Esophagus mucosa (tissue), 1 donor: ENCODE measurements around the gene HNRNPUL2. TPM values are rescaled to one million over a fixed set of nuclear protein-coding genes. Genes with fewer than 3 reads are reported as not detected.
"Not testable (repeated sequence)": the region's sequence is repeated elsewhere in the genome, so short reads cannot be mapped to it uniquely, and the experiment has no call there.

Source experiments
- ATAC-seq: fragments of 200-7000 bp; cut with Tn5 transposase; one replicate; pipeline ENCODE4 v1.9.1; 2020
- total RNA-seq: library from RNA; stranded (reverse); gene quantifications from one replicate; pipeline ENCODE4 v1.2.4, GENCODE V29; 2023
- donor health status: DM: yes; HTN: yes; CAD: no.

The HNRNPUL2 gene
- total RNA-seq, 1 donor from 2014 or later, result 29.5 TPM

DNA sequence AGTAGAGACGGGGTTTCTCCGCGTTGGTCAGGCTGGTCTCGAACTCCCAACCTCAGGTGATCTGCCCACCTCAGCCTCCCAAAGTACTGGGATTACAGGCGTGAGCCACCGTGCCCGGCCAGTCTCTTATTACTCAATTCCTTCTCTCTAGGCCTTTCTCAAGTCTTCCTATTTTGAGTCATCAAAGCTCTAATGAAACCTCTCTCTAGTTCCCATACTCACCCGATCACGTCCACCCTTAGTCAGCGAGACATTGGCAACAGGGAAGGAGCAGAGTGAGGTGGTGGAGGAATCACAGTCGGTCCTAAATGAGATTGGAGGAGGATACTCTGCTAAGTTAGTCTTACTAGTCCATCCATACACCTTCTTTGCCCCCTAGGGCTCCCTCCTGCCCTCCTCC lies 25.0 kb downstream of the HNRNPUL2 start:
- peak; percentile 38 for ATAC-seq

- peak; percentile 69 for ATAC-seq
Observed at GRCh38 chr11:62694455-62695167, 32.6 kb downstream of the HNRNPUL2 start.

DNA sequence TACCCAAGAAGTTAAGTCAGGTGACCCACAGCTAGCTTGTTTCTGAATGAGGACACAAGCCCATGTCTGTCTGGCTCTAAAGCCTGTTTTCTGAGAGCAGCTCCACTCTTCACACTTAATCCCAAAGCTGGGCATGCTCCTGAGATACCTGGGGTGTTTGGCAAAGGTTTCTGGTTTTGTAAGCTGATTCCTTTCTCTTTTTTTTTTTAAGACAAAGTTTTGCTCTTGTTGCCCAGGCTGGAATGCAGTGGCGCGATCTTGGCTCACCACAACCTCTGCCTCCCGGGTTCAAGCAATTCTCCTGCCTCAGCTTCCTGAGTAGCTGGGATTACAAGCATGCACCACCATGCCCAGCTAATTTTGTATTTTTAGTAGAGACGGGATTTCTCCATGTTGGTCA lies 33.6 kb downstream of the HNRNPUL2 start:
- ATAC-seq, result not testable (repeated sequence)

DNA sequence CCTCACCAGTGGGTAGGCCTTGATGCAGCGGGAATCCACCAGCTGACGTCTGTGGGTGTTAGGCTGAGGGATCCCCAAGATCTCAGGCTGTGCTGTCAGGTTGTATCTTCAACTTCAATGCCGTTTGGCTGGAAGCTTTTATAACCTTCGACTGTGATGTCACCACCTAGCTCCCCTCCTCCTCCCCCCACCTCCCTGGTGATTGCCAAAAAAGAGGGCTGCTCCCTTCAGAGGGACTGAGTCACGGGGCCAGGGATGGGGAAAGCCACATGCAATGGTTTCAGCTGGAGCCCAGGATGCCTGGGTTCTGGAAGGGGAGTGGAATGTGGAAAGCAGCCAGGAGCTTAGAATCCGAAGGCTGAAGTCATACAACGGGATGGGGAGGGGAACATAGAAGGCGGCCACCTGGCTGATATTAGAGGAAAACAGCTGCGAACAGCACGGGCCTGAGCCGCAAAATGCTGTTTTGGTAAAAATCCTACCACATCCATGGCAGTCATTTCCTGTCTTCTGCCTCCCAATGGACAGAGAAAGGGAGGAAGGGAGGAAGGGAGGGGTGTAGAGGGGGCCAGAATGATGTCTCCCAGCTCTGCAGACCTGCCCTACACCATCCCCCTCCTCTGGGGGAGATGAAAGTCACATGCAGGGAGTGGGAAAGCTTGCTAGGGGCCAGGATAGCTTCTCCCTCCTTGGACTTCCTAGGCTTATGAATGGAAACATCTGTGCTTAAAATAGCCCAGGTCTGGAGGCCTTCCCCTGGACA lies 37.7 kb downstream of the HNRNPUL2 start, which contains the start of gene LRRN4CL:
TSS of gene LRRN4CL (minus strand) at position 110 of the 763 bp plus-strand sequence. CDS start 1,022 bp downstream, outside the sequence.
- peak; percentile 68 for ATAC-seq

DNA sequence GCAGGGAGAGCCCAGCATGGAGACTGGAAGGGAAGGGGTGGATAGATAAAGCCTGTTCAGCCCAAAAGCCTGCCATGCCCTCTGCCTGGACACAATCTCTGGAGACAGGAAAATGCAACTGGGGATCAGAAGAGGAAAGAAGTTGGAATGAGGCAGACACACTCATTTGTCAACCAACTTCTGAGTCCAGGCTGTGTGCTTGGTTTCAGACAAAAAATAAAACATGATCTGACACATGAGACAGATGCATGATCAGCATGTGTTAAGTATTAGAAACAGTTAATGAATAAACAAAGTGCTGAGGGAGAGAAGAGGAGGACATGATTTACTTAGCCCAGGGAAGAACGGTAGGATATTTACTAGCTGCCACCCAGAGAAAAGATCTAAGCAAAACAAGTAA lies 38.8 kb downstream of the HNRNPUL2 start:
- ATAC-seq, result no peak

- ATAC-seq, result peak; percentile 6
Observed at GRCh38 chr11:62687508-62688396, 39.5 kb downstream of the HNRNPUL2 start.

DNA sequence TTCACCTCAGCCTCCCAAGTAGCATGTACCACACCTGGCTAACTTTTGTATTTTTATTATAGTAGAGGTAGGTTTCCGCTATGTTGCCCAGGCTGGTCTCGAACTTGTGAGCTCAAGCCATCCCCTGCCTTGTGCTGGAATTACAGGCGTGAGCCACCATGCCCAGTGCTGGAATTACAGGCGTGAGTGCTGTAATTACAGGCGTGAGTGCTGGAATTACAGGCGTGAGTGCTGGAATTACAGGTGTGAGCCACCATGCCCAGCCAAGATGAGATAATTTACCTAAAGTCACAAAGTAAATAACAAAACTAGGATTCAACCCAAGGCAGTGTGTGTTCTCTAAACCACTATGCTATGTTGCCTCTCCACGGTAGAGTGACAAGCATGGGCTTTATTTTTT lies 44.7 kb downstream of the HNRNPUL2 start:
- ATAC-seq, result no peak

DNA sequence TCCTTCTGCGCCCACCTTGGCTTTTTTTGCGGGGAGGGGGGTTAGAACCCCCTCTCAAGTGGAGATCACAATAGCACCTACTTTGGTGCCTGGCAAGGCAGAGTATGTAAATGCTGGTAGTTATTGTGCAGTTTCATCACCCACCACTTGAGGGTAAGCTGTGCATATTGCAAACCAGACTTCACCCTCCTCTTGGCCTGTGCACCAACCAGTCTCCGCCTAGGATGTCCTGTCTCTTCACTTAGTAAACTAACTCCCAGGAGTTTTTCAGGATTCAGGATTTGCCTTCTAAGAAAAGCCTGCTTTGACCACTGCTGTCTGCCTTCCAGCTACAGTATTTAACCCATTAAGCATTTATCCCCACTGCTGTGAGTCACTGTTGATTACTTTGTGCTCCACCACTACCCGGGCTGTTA lies 46.4 kb downstream of the HNRNPUL2 start:
- ATAC-seq, result peak; percentile 77

- peak; percentile 84 for ATAC-seq
Observed at GRCh38 chr11:62678770-62679696, 48.2 kb downstream of the HNRNPUL2 start, which contains the start of gene UBXN1. Gene UBXN1 (minus strand): TSS chr11:62679073. CDS start chr11:62678923, 150 bp downstream.

DNA sequence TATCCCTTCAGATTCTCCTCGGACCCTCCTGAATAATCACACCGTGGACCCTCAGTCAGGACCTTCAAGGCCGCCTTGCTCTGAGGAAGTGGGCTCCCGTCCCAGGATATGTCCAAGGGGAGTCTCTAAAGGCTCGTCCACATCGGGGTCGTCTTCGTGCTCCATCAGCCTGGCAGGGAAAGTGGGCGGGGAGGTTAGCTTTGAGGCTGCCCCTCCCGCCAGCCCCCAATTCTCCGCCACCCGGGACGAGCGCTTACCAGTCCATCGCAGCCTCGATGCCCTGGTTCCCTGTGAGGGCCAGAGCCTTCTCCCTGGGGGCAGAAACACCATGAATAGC lies 48.9 kb downstream of the HNRNPUL2 start:
- no peak for ATAC-seq

GRCh38 chr11:62677714-62678113 lies 49.5 kb downstream of the HNRNPUL2 start:
- no peak for ATAC-seq

DNA sequence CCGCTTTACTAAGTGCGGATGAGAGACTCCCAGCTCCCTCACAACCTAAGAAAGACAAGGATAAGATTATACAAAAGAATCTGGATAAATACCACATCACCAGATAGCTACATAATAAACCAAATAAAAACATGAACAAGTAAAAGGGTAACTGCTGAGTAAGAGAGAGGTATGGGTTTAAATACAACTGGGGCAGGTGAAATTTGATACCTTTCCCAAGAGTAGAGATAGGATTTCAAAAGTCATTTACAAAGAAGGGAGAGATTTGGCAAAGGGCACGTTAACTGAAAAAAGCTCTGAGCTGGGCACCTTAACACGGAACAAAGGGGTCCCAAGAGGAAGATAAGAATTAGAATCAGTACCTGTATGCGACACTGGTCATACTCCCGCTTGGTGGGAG lies 50.1 kb downstream of the HNRNPUL2 start:
- no peak for ATAC-seq

- ATAC-seq, result no peak
Observed at GRCh38 chr11:62676698-62677097, 50.6 kb downstream of the HNRNPUL2 start.

GRCh38 chr11:62675415-62675814 lies 51.8 kb downstream of the HNRNPUL2 start:
- not testable (repeated sequence) for ATAC-seq

GRCh38 chr11:62673196-62673525 lies 54.1 kb downstream of the HNRNPUL2 start:
- peak; percentile 43 for ATAC-seq

DNA sequence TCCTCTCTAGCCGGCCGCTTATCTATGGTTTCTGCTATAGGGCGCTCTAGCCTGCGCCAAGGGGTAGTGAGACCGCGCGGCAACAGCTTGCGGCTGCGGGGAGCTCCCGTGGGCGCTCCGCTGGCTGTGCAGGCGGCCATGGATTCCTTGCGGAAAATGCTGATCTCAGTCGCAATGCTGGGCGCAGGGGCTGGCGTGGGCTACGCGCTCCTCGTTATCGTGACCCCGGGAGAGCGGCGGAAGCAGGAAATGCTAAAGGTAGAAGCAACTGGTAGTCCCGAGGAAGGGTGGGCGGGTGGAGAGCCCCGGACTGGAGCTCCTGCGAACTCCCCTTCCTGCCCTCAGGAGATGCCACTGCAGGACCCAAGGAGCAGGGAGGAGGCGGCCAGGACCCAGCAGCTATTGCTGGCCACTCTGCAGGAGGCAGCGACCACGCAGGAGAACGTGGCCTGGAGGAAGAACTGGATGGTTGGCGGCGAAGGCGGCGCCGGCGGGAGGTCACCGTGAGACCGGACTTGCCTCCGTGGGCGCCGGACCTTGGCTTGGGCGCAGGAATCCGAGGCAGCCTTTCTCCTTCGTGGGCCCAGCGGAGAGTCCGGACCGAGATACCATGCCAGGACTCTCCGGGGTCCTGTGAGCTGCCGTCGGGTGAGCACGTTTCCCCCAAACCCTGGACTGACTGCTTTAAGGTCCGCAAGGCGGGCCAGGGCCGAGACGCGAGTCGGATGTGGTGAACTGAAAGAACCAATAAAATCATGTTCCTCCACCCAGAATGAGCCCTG lies 55.5 kb downstream of the HNRNPUL2 start, which contains the start of the genes LBHD1 and UQCC3:
TSS of gene LBHD1 (minus strand) at position 660 of the 782 bp plus-strand sequence. CDS start 2,236 bp downstream, outside the sequence.
TSS of gene UQCC3 (plus strand) at position 66 of the 782 bp plus-strand sequence. CDS start at position 139, 73 bp downstream.
- peak; percentile 75 for ATAC-seq

GRCh38 chr11:62671236-62671607 lies 56.0 kb downstream of the HNRNPUL2 start:
- peak; percentile 32 for ATAC-seq

DNA sequence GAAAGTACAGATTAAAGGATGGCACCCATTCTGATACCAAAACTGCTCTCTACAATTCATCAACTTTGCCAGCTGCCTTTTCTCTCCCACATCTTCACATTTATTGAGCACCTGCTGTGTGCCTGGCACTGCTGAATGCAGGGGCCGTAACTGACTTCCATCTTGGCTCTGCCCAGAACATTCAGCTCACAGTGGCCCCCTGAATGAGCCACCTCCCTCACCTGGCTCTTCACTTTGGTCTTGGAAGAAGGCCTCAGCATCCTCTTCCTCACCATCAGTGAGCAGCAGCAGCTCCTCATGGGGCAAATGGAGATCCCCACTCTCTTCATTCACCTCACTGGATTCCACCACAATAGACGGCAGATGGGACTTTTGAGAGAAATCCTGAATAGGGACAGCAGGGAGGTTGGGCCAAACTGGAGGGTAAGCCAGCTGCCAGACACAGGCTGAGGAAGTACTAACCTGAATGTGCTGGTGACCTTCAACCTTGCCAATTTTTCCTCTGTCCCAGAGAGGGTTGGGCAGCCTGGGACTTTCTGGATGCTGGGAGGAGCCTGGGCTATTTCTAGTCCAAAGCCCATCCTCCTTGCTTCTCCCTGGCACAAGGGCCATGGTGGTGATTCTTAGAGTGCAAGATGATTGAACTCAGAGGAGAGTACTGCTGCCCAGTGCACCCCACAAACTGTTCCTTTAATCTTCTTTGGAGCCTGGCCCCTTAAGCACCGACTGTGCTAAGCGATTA lies 57.7 kb downstream of the HNRNPUL2 start:
- no peak for ATAC-seq

GRCh38 chr11:62667460-62667859 lies 59.8 kb downstream of the HNRNPUL2 start:
- ATAC-seq, result no peak
